Effector CD8-positive, alpha-beta T cell (primary cell): Measurements from ENCODE around the gene DUSP28.
"Not testable (repeated sequence)": the region's sequence is repeated elsewhere in the genome, so short reads cannot be mapped to it uniquely, and the experiment has no call there.

Source experiments
- DNase-seq: peaks from one replicate; lab custom pipeline; 2025; lab: John Stamatoyannopoulos, UW
- total RNA-seq, 4 experiments: gene quantifications; one replicate each; lab custom pipeline; 2026; lab: John Stamatoyannopoulos, UW

The DUSP28 gene
- total RNA-seq = 14.9 to 24.6 (median 21.5) reads per million in 4 experiments

GRCh38 chr2:240560084-240560479 lies at the start of gene DUSP28:
TSS of gene DUSP28 (plus strand) at chr2:240560357. CDS start at chr2:240560685, 328 bp downstream.
- peak; percentile 77 for DNase-seq

GRCh38 chr2:240510513-240511210 lies 49.5 kb upstream of the DUSP28 start:
- DNase-seq = no peak

GRCh38 chr2:240511351-240512108 lies 48.6 kb upstream of the DUSP28 start:
- no peak for DNase-seq

GRCh38 chr2:240512109-240512485 lies 48.1 kb upstream of the DUSP28 start:
- DNase-seq = no peak

GRCh38 chr2:240512666-240513535 lies 47.3 kb upstream of the DUSP28 start:
- DNase-seq = no peak

GRCh38 chr2:240513549-240514287 lies 46.4 kb upstream of the DUSP28 start:
- DNase-seq = peak; percentile 57

GRCh38 chr2:240514631-240515030 lies 45.5 kb upstream of the DUSP28 start:
- DNase-seq = no peak

- DNase-seq = no peak
These were observed 42.8 kb upstream of the DUSP28 start for GRCh38 chr2:240517342-240517741.

GRCh38 chr2:240518981-240519380 lies 41.2 kb upstream of the DUSP28 start:
- DNase-seq = no peak

GRCh38 chr2:240519396-240520129 lies 40.6 kb upstream of the DUSP28 start:
- no peak for DNase-seq

GRCh38 chr2:240520130-240520973 lies 39.8 kb upstream of the DUSP28 start:
- no peak for DNase-seq

GRCh38 chr2:240520974-240521350 lies 39.2 kb upstream of the DUSP28 start:
- DNase-seq = no peak

- DNase-seq = not testable (repeated sequence)
These were observed 38.3 kb upstream of the DUSP28 start for GRCh38 chr2:240521885-240522284.

GRCh38 chr2:240522406-240522805 lies 37.8 kb upstream of the DUSP28 start:
- no peak for DNase-seq

- no peak for DNase-seq
These were observed 36.5 kb upstream of the DUSP28 start for GRCh38 chr2:240523451-240524281.

- DNase-seq = no peak
These were observed 35.0 kb upstream of the DUSP28 start for GRCh38 chr2:240524963-240525718.

- no peak for DNase-seq
These were observed 34.4 kb upstream of the DUSP28 start for GRCh38 chr2:240525802-240526201.

GRCh38 chr2:240526521-240526920 lies 33.6 kb upstream of the DUSP28 start:
- no peak for DNase-seq
